SHP77 (cell line): Measurements from ENCODE around the gene PLCXD1.
"Not testable (repeated sequence)": the region's sequence is repeated elsewhere in the genome, so short reads cannot be mapped to it uniquely, and the experiment has no call there.

Experiments used
- DNase-seq, 2 experiments: peaks; one replicate each; lab custom pipeline; 2025; lab: John Stamatoyannopoulos, UW

The PLCXD1 gene

DNA sequence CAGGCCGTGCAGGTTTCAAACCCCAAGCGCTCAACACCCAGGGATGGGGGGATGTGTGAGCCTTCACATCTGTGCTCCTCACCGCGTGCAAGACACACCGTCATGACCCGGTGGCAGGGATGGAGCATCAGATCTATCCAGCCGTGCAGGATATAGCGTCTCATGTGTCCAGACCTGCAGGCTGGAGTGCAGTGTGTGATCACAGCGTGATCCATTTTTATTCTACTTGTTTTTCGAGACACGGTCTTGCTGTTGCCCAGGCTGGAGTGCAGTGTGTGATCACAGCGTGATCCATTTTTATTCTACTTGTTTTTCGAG, 70.1 kb downstream of the PLCXD1 start:
- not testable (repeated sequence) for DNase-seq

GRCh38 chrX:351736-352135, 70.6 kb downstream of the PLCXD1 start:
- DNase-seq, result no peak

GRCh38 chrX:352181-352580, 71.0 kb downstream of the PLCXD1 start:
- no peak for DNase-seq

- DNase-seq, result no peak
These were observed 71.6 kb downstream of the PLCXD1 start for GRCh38 chrX:352582-353314.
